HG02884 (cell line): ENCODE results near the gene SERINC5.

ENCODE experiments used
- ATAC-seq: cut with Tn5 transposase; IDR thresholded peaks from one replicate; pipeline ENCODE4 v1.9.1; 2021; ENCODE audit warnings: mild to moderate bottlenecking, moderate library complexity; ENCODE audit not compliant: unreplicated experiment

The SERINC5 gene

DNA sequence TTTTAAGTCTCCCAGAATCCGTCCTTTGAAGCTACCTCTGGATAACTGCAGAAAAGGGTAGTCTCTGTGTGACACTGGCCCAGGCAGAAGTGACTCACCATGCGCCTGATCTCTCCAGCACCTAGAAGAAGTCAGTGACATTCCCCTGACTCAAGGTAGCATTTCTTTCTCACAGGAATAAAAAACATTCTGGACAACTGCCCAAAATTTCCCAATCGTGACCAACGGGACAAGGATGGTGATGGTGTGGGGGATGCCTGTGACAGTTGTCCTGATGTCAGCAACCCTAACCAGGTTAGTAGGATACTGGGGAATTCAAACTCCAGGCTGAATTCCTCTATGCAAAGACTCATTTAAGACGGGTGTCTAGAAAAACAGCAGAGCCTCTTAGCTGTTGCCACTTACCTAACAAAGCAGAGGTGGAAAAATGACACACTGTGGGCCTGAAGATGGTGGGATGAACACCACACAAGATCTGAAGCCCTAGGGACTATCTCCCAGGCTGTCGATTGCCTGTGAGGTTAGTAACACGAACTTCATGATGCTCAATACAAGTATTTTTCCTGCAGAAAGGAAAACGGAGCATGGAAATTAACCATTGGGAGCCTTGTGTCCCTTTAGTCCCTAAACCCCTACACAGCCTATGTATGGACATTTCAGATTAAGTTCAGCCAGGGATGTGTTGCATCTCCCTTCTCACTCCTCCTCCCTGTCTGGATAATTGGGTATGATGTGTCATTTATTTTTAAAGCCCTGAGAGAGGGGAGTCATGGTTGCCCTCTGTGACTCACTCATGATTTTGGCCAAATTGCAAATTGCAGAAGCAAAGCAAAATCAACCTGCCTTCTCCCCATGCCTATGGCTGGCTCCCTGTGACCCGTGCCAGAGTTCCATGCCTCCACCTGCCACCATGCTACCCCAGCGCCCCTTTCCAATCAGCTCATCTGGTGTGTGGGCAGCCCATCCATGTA lies 183.5 kb downstream of the SERINC5 start:
- no peak for ATAC-seq

DNA sequence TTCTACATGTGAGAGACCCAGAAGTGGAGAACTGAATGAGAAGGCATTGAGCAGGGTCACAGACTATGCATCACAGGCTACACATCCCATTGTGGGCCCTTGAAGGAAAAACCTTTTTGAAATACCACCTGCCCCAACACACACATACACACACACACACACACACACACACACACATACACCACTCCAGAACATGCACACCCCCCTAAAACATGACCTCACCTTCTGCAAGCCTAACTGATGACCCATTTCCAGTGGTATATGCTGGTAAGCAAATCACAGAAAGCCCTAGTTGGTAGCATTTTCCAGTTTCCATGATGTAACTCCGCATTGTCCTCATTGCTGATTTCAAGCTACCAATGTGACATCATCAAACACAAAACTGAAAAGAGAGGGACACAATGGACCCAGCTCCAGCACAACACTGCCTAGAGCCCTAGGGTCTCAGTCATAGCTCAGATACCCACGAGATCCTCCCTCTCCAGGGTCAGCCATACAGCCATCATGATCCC lies 184.3 kb downstream of the SERINC5 start:
- ATAC-seq = no peak

DNA sequence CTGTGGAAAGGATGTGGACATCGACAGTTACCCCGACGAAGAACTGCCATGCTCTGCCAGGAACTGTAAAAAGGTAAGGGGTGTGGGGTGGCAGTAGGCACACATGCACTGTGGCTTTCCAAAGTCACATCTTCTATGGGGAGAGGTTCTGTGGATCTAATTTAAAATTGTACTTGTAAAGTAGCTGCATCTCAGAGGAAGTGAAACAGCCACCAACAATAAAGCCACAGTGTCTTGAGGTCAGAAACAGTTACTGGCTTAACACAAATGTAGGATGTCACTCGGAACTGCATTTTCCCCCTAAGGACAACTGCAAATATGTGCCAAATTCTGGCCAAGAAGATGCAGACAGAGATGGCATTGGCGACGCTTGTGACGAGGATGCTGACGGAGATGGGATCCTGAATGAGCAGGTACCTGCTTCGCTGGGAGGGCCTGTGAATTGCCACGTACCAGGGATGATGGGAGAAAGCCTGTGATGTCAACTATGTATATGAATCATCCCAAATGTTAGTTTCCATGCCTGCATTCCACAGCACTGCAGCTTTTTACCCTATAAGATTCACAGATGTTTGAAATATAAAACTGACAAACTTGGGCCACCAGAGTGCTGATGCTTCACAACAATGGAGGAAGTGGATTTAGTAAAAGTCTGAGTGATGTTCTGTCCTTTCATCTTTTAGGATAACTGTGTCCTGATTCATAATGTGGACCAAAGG lies 185.4 kb downstream of the SERINC5 start:
- ATAC-seq = no peak

DNA sequence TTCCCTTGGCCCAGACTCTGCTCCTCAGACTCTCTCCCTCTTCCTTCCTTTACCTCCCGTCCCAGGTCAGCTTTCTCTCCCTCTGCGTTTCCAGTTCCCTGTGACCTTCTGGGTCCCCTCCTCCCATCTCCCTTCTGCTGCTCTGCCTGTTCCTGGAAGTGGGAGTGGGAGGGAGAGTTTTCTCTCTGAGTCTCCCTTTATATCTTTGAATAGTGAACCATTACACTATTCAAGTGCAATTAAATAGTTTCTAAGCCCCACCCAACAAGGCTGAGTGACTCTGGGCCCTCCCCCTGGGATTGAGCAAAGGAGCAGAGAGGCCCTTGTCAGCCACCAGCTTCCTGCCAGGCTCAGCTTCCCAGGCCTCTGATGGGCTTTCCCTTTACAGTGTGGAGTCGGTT lies 185.9 kb downstream of the SERINC5 start:
- ATAC-seq = no peak

DNA sequence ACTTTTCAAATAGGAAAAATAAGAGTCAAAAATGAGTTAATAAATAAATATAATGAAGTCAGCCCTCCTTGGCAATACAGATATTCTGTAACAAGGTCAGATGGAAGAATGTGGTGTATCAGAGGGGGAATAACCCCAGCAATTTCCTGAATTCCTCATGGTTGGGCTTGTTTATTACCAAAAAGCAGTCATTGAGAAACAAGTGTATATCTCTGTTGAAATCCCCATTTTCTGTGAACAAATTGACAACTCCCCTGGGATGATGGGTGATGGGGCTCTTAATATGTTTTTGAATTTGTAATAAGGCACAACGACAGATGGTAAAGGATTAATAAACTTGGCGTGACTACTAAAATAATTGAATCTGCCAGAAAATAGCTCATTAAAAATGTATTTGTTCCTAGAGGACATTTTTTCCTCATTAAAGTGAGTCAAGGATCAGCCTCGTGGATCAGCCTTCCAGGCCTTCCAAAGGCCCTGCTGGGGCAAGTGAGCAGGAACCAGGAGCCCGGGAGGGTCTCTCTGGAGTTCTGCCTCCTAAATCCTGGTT lies 186.5 kb downstream of the SERINC5 start:
- no peak for ATAC-seq

DNA sequence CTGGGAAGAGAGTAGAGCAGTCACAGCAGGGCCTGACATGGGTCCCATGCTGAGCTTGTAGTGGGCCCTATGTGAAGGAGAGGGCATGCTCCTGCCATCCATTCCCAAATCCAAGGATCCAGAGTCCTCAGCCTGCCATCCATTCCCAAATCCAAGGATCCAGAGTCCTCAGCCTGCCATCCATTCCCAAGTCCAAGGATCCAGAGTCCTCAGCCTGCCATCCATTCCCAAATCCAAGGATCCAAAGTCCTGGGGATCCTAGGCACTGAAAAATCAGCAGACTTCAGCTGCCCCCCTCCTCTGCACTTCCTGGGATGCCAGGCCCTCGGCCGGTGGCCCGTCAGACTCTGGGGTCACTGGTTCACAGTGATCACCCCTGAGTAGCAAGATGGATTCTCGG lies 187.1 kb downstream of the SERINC5 start:
- no peak for ATAC-seq

DNA sequence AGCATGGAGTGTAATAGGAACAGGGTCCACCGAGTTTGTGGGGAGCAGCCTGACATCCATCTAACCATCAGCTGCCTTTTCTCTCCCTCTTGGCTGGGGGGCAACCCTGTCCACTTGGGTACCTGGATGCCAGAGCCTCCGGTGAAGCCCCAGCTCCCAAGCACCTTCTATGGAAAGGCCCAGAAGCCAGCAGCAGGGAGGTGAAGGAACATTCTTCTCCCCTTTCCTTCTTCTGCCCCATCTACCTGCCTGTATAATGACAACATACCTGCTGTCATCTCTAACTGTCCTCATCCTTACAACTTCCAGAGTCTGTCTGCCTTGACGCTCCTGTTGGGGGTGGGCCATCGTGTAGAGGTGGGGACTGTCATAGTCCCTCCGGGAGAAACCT lies 187.6 kb downstream of the SERINC5 start:
- ATAC-seq = no peak

DNA sequence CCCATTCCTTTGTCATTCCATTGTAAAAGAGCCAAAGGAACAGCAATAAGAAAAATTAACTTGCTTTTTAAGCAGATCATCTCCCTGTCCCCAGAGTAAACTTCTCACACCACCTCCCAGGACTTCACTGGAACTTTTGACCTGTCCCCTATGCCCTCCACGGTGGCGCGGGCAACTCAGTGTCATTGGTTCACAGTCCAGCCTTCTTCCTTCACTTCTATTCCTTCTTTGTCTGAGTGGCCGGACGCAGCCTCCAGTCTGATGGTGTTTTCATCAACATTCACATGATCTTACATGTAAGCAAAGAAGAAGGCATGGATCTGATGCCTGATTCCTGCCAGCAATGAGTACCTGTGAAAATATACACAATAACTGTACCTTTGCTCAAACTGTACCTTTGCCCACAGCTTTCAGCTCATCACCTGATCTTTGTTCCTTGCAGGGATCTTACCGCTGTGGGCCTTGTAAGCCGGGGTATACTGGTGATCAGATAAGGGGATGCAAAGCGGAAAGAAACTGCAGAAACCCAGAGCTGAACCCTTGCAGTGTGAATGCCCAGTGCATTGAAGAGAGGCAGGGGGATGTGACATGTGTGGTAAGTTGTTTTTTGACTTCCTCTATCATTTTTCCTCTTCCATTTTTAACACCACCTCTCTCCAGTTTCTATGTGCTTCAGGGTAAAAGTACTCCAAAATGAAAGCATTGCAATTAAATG lies 188.2 kb downstream of the SERINC5 start:
- no peak for ATAC-seq

DNA sequence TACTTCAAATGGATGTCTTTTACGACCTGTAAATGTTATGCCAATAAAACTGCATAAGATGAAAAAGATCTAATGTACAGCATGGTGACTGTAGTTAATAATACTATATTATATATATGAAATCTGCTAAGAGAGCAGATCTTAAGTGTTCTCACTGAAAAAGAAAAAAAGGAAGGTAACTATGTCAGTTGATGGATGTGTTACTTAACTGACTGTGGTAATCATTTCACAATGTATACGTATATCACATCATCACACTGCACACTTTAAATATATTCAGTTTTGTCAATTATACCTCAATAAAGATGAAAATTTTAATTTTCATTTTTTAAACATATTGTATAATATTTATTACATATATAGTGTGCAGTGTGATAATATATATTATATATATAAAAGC lies 188.8 kb downstream of the SERINC5 start:
- ATAC-seq = no peak

DNA sequence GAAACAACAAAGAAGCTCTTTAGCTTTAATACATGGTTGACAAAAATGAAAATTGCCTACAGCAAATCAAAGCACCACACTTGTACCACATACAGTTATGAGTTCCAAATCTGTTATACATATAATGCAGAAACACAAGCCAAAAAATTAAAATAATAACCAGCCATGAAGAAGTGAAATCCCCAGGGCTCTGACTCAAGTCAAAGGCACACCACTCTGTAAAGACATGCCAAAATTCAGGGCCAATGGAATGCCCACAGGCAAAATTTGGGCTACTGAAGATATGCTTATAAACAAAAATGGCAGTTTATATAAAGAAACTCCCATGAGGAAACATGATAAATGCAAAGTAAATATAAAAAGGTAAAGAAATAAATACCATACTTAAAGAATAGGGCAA lies 191.7 kb downstream of the SERINC5 start:
- no peak for ATAC-seq
